ENCODE data around the gene ZBTB7B.

DNA sequence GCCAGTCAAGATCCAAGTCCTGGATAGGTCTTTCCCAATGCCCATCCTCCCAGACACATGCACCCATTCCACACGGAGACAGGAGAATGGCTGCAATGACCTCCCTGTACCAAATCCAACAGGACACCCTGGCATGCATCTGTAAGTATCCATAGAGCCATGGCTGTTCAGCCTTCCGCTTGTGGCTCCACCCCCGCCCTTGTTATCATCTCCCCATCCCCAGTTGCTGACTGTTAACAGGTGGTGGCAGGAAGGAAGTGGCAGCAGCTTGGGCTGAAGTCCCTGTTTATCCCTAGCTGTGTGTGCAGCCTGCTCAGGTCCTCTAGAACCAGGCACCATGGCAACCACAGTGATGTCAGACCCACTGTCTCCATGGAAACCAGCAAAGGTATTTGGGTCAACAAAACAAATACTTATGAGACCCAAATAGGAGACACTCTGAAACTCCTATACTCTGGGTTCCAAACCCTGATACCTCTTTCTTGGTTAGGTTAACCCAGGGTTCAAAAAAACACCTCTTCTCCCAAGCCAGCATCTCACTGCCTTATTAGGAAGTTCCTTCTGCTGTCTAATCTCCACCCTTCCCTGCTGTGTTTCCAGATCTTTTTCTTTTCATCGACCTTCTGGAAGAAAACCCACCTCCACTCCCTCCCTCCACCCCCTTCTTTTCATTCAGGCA lies 47.4 kb upstream of the ZBTB7B start:
- TF ChIP-seq, protein P1, sequence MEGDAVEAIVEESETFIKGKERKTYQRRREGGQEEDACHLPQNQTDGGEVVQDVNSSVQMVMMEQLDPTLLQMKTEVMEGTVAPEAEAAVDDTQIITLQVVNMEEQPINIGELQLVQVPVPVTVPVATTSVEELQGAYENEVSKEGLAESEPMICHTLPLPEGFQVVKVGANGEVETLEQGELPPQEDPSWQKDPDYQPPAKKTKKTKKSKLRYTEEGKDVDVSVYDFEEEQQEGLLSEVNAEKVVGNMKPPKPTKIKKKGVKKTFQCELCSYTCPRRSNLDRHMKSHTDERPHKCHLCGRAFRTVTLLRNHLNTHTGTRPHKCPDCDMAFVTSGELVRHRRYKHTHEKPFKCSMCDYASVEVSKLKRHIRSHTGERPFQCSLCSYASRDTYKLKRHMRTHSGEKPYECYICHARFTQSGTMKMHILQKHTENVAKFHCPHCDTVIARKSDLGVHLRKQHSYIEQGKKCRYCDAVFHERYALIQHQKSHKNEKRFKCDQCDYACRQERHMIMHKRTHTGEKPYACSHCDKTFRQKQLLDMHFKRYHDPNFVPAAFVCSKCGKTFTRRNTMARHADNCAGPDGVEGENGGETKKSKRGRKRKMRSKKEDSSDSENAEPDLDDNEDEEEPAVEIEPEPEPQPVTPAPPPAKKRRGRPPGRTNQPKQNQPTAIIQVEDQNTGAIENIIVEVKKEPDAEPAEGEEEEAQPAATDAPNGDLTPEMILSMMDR (IDR thresholded peaks at IDR 0.05; ENCODE audit: low read length), result no peak
- TF ChIP-seq EZH2 (IDR thresholded peaks at IDR 0.05; ENCODE audit: borderline replicate concordance, low read length), result no peak
